PC-3 (cell line): ENCODE measurements around the gene XK. TPM values are rescaled to one million over a fixed set of nuclear protein-coding genes. Genes with fewer than 3 reads are reported as not detected.

ENCODE experiments used
- ATAC-seq: fragments of 200-7000 bp; cut with Tn5 transposase; 2 replicates; pipeline ENCODE4 v1.9.1; 2020; ENCODE audit warnings: mild to moderate bottlenecking, moderate library complexity
- BruUV-seq: library from RNA; stranded (reverse); fragments of 400-500 nt; replicated peaks from 2 replicates; lab custom pipeline; 2021; lab: Mats Ljungman, UMichigan
- CTCF ChIA-PET: fragments of 300-600 bp; sonication (Branson Sonifier 250); formaldehyde crosslinking; loops from one replicate; lab custom pipeline; 2022; ENCODE audit warnings: antibody characterized with exemption; lab: Charles Lee
- POLR2A ChIA-PET: fragments of 300-600 bp; sonication (Branson Sonifier 250); formaldehyde crosslinking; loops from one replicate; lab custom pipeline; 2022; ENCODE audit warnings: antibody characterized with exemption; ENCODE audit not compliant: unreplicated experiment; lab: Charles Lee
- DNase-seq: peaks from one replicate; pipeline ENCODE4 v3.0.0-alpha.2; 2015
- H2AFZ ChIP-seq: fragments of 300-600 bp; sonication (generic); 2 replicates; pipeline ENCODE4 v1.6.0; 2016; ENCODE audit warnings: antibody characterized with exemption, low read length
- H3F3A ChIP-seq: fragments of 300-600 bp; sonication (generic); one replicate; pipeline ENCODE4 v1.6.0; 2017; ENCODE audit warnings: antibody characterized with exemption, low read length, control low read depth, mild to moderate bottlenecking; ENCODE audit not compliant: unreplicated experiment
- H3K27ac ChIP-seq: fragments of 300-600 bp; sonication (generic); 2 replicates; pipeline ENCODE4 v1.5.1; 2016; ENCODE audit warnings: mild to moderate bottlenecking, low read length
- H3K27me3 ChIP-seq: fragments of 300-600 bp; sonication (generic); 2 replicates; pipeline ENCODE4 v1.6.1; 2016; ENCODE audit warnings: low read length, mixed read lengths
- H3K36me3 ChIP-seq: fragments of 300-600 bp; sonication (generic); 2 replicates; pipeline ENCODE4 v1.6.1; 2016; ENCODE audit warnings: low read depth, mixed run types, low read length, mixed read lengths
- H3K4me1 ChIP-seq: fragments of 300-600 bp; sonication (generic); 2 replicates; pipeline ENCODE4 v1.5.1; 2016; ENCODE audit warnings: low read length; ENCODE audit not compliant: insufficient read depth
- H3K4me2 ChIP-seq: fragments of 300-600 bp; sonication (generic); 2 replicates; pipeline ENCODE4 v1.6.0; 2016; ENCODE audit warnings: low read length
- H3K4me3 ChIP-seq: fragments of 300-600 bp; sonication (generic); 2 replicates; pipeline ENCODE4 v1.5.1; 2016; ENCODE audit warnings: mild to moderate bottlenecking, low read length, mixed read lengths
- H3K79me2 ChIP-seq: fragments of 300-600 bp; sonication (generic); 2 replicates; pipeline ENCODE4 v1.6.1; 2017; ENCODE audit warnings: low read length, mixed read lengths
- H3K9ac ChIP-seq: fragments of 300-600 bp; sonication (generic); 2 replicates; pipeline ENCODE4 v1.6.0; 2016; ENCODE audit warnings: mild to moderate bottlenecking, low read length
- H3K9me2 ChIP-seq: fragments of 300-600 bp; sonication (generic); replicated peaks from 2 replicates; pipeline ENCODE4 v1.6.1; 2016; ENCODE audit warnings: mixed run types, low read length, mixed read lengths
- H3K9me3 ChIP-seq: fragments of 300-600 bp; sonication (generic); 2 replicates; pipeline ENCODE4 v1.6.1; 2016; ENCODE audit warnings: low read length, mixed read lengths
- H4K20me1 ChIP-seq: fragments of 300-600 bp; sonication (generic); 2 replicates; pipeline ENCODE4 v1.6.1; 2016; ENCODE audit warnings: low read length, mixed read lengths
- CTCF ChIP-seq: fragments of 300-600 bp; sonication (generic); conservative IDR thresholded peaks from 2 replicates; pipeline ENCODE4 v1.5.1; 2017; ENCODE audit warnings: antibody characterized with exemption, low read depth, mild to moderate bottlenecking, low read length
- EZH2 ChIP-seq: fragments of 300-600 bp; sonication (generic); IDR thresholded peaks from one replicate; pipeline ENCODE4 v1.6.1; 2017; ENCODE audit warnings: antibody characterized with exemption, mild to moderate bottlenecking, low read length; ENCODE audit not compliant: unreplicated experiment
- EZH2phosphoT487 ChIP-seq: fragments of 300-600 bp; sonication (generic); IDR thresholded peaks from 2 replicates; pipeline ENCODE4 v1.6.1; 2018; ENCODE audit warnings: mild to moderate bottlenecking, antibody characterized with exemption, low read length, borderline replicate concordance
- intact Hi-C: fragments of 100-400 bp; cut with micrococcal nuclease; formaldehyde crosslinking; loops from 2 replicates; pipeline ENCODE4 v1.9.0; 2023
- total RNA-seq: library from RNA; depleted of rRNA; stranded (reverse); fragments of >200 nt; gene quantifications from 2 replicates; pipeline ENCODE4 v1.2.3, GENCODE V29; 2014

The XK gene
- total RNA-seq, 1 experiment from 2014 or later = 8.0 TPM

GRCh38 chrX:37658343-37659030, 27.1 kb upstream of the XK start:
- TF ChIP-seq EZH2phosphoT487 (no peak), CTCF (no peak), EZH2 (no peak)
- no peak overlapping the region for H3K4me3 ChIP-seq
- no peaks in the 10 kb centered on the region for H3K9me3 ChIP-seq
- BruUV-seq = no TSS peak
- no peaks in the 10 kb centered on the region for H3K79me2 ChIP-seq
- POLR2A ChIA-PET = no interaction called here
- H3K4me1 ChIP-seq = no peaks in the 10 kb centered on the region
- H3K27ac ChIP-seq = no peak overlapping the region
- H3K9me2 ChIP-seq = no peaks in the 10 kb centered on the region
- no peaks in the 10 kb centered on the region for H3K27me3 ChIP-seq
- no peak overlapping the region for H3K9ac ChIP-seq
- CTCF ChIA-PET = no interaction called here
- no peaks in the 10 kb centered on the region for H3K36me3 ChIP-seq
- DNase-seq (no peak), ATAC-seq (no peak)
- no peaks in the 10 kb centered on the region for H3F3A ChIP-seq
- H4K20me1 ChIP-seq = no peaks in the 10 kb centered on the region
- no peak overlapping the region for H3K4me2 ChIP-seq
- intact Hi-C loops = no loop called here
- H2AFZ ChIP-seq = no peak overlapping the region

GRCh38 chrX:37659047-37659446, 26.5 kb upstream of the XK start:
- Histone ChIP-seq H2AFZ (no peak overlapping the region), H3K27ac (no peak overlapping the region), H3K4me1 (no peaks in the 10 kb centered on the region), H4K20me1 (no peaks in the 10 kb centered on the region), H3K27me3 (no peaks in the 10 kb centered on the region), H3K4me2 (no peak overlapping the region), H3K9ac (no peak overlapping the region), H3K79me2 (no peaks in the 10 kb centered on the region), H3K9me3 (no peaks in the 10 kb centered on the region), H3K4me3 (no peak overlapping the region), H3K36me3 (no peaks in the 10 kb centered on the region), H3F3A (no peaks in the 10 kb centered on the region), H3K9me2 (no peaks in the 10 kb centered on the region)
- TF ChIP-seq EZH2 (no peak), CTCF (no peak)
- no peak for ATAC-seq
- DNase-seq = no peak
- BruUV-seq = no TSS peak
- intact Hi-C loops = no loop called here
- ChIA-PET POLR2A (no interaction called here), CTCF (no interaction called here)

- H3F3A ChIP-seq = no peaks in the 10 kb centered on the region
- no peaks in the 10 kb centered on the region for H3K9me2 ChIP-seq
- no peaks in the 10 kb centered on the region for H3K9me3 ChIP-seq
- DNase-seq (no peak), ATAC-seq (no peak)
- CTCF ChIA-PET = no interaction called here
- no peaks in the 10 kb centered on the region for H3K79me2 ChIP-seq
- H4K20me1 ChIP-seq = no peaks in the 10 kb centered on the region
- no peak overlapping the region for H3K4me2 ChIP-seq
- no peak overlapping the region for H3K27ac ChIP-seq
- TF ChIP-seq CTCF (no peak), EZH2 (no peak)
- no TSS peak for BruUV-seq
- POLR2A ChIA-PET = no interaction called here
- H3K4me3 ChIP-seq = no peak overlapping the region
- peaks cover 13% of the 10 kb centered on the region for H3K4me1 ChIP-seq
- no peaks in the 10 kb centered on the region for H3K27me3 ChIP-seq
- no peaks in the 10 kb centered on the region for H3K36me3 ChIP-seq
- intact Hi-C loops = loop anchor here (10.0 kb wide), 1 partner anchor 57 kb away; no protein-coding TSS in a partner anchor
- H2AFZ ChIP-seq = no peak overlapping the region
- no peak overlapping the region for H3K9ac ChIP-seq
Measured at GRCh38 chrX:37662181-37662580, 23.4 kb upstream of the XK start.
